ENCODE data around the gene POU2AF1.
A peak's percentile ranks its signal among the peaks of the same experiment; 100 is the strongest.
"Not testable (repeated sequence)": the region's sequence is repeated elsewhere in the genome, so short reads cannot be mapped to it uniquely, and the experiment has no call there.

POU2AF1 gene

GRCh38 chr11:111403051-111403726 lies 24.1 kb upstream of the POU2AF1 start:
- H3K4me3 ChIP-seq (ENCODE audit: low read depth, low read length), result no peak overlapping the region
- no peak for DNase-seq (ENCODE audit: low read depth)
- no peak for TF ChIP-seq CTCF (IDR thresholded peaks at IDR 0.05; ENCODE audit: low read depth, low read length, missing control alignments)

GRCh38 chr11:111402411-111402810 lies 23.3 kb upstream of the POU2AF1 start:
- no peak overlapping the region for H3K4me3 ChIP-seq (ENCODE audit: low read depth, low read length)

GRCh38 chr11:111401957-111402356 lies 22.9 kb upstream of the POU2AF1 start:
- H3K4me3 ChIP-seq (ENCODE audit: low read depth, low read length); DNase-seq (ENCODE audit: low read depth): not testable (repeated sequence)

More at GRCh38 chr11:111402411-111402810, 23.3 kb upstream of the POU2AF1 start:
- no peak for TF ChIP-seq CTCF (IDR thresholded peaks at IDR 0.05; ENCODE audit: low read depth, low read length, missing control alignments)
- DNase-seq (ENCODE audit: low read depth), result no peak

GRCh38 chr11:111400595-111400994 lies 21.5 kb upstream of the POU2AF1 start:
- no peak for DNase-seq (ENCODE audit: low read depth)
- no peak for TF ChIP-seq CTCF (IDR thresholded peaks at IDR 0.05; ENCODE audit: low read depth, low read length, missing control alignments)
- H3K4me3 ChIP-seq (ENCODE audit: low read depth, low read length), result no peak overlapping the region

- TF ChIP-seq CTCF (IDR thresholded peaks at IDR 0.05; ENCODE audit: low read depth, low read length, missing control alignments), result peak; percentile 54
- peak overlapping the region; percentile 31; the same call in 1 of the 2 replicates for H3K4me3 ChIP-seq (ENCODE audit: low read depth, low read length)
- DNase-seq (ENCODE audit: low read depth), result no peak
Observed at GRCh38 chr11:111399187-111400031, 20.3 kb upstream of the POU2AF1 start.

- no peak for TF ChIP-seq CTCF (IDR thresholded peaks at IDR 0.05; ENCODE audit: low read depth, low read length, missing control alignments)
- H3K4me3 ChIP-seq (ENCODE audit: low read depth, low read length), result no peak overlapping the region
- no peak for DNase-seq (ENCODE audit: low read depth)
Observed at GRCh38 chr11:111397034-111397433, 18.0 kb upstream of the POU2AF1 start.

- H3K4me3 ChIP-seq (ENCODE audit: low read depth, low read length), result no peak overlapping the region
- no peak for TF ChIP-seq CTCF (IDR thresholded peaks at IDR 0.05; ENCODE audit: low read depth, low read length, missing control alignments)
- DNase-seq (ENCODE audit: low read depth), result no peak
Observed at GRCh38 chr11:111395749-111396148, 16.7 kb upstream of the POU2AF1 start.
